Activated naive CD4-positive, alpha-beta T cell (primary cell): Measurements from ENCODE around the gene PHRF1.

Experiments used
- DNase-seq, 4 experiments: peaks; one replicate each; lab custom pipeline; 2025; lab: John Stamatoyannopoulos, UW

The PHRF1 gene

GRCh38 chr11:556662-557256 lies 19.5 kb upstream of the PHRF1 start:
- no peak for DNase-seq

- no peak for DNase-seq
These were observed 18.7 kb upstream of the PHRF1 start for GRCh38 chr11:557328-558132.

- no peak for DNase-seq
These were observed 17.8 kb upstream of the PHRF1 start for GRCh38 chr11:558503-558902.

- no peak for DNase-seq
These were observed 17.1 kb upstream of the PHRF1 start for GRCh38 chr11:559020-559620.

- no peak for DNase-seq
These were observed 16.5 kb upstream of the PHRF1 start for GRCh38 chr11:559712-560304.

GRCh38 chr11:560305-561147 lies 15.7 kb upstream of the PHRF1 start, which contains the start of the genes LMNTD2 and RASSF7:
TSS of gene LMNTD2 (minus strand) at chr11:560738. CDS start at chr11:560716, 22 bp downstream.
TSS of gene RASSF7 (plus strand) at chr11:560970. CDS start at chr11:561769, 799 bp downstream.
- peak; percentile 91 to 98 (median 94) for DNase-seq

GRCh38 chr11:561148-562003 lies 14.9 kb upstream of the PHRF1 start:
- peak in 1 of 4 experiments; percentile 20 for DNase-seq

- DNase-seq = no peak
These were observed 14.1 kb upstream of the PHRF1 start for GRCh38 chr11:562046-562645.

GRCh38 chr11:563066-563811 lies 13.0 kb upstream of the PHRF1 start:
- no peak for DNase-seq

- DNase-seq = no peak
These were observed 12.3 kb upstream of the PHRF1 start for GRCh38 chr11:563812-564578.

GRCh38 chr11:565921-566509 lies 10.3 kb upstream of the PHRF1 start:
- DNase-seq = no peak

- DNase-seq = no peak
These were observed 9.2 kb upstream of the PHRF1 start for GRCh38 chr11:567011-567628.

- DNase-seq = no peak
These were observed 8.5 kb upstream of the PHRF1 start for GRCh38 chr11:567629-568292.

- peak; percentile 65 to 96 (median 74) for DNase-seq
These were observed 7.7 kb upstream of the PHRF1 start for GRCh38 chr11:568306-569157.

GRCh38 chr11:569158-569885 lies 6.9 kb upstream of the PHRF1 start:
- no peak for DNase-seq

- DNase-seq = no peak
These were observed 4.5 kb upstream of the PHRF1 start for GRCh38 chr11:571802-572185.
